HG03565 (cell line): ENCODE measurements around the gene SLC30A5.
"Not testable (repeated sequence)": the region's sequence is repeated elsewhere in the genome, so short reads cannot be mapped to it uniquely, and the experiment has no call there.

Experiments
- ATAC-seq: cut with Tn5 transposase; IDR thresholded peaks from one replicate; pipeline ENCODE4 v1.9.1; 2021; ENCODE audit warnings: mild to moderate bottlenecking, moderate library complexity; ENCODE audit not compliant: unreplicated experiment

Gene SLC30A5

GRCh38 chr5:69093771-69094482 is at the start of gene SLC30A5:
Gene SLC30A5 (plus strand): TSS chr5:69094014. CDS start chr5:69094256, 242 bp downstream.
- ATAC-seq: peak; percentile 99

GRCh38 chr5:69045213-69045612 is 48.6 kb upstream of the SLC30A5 start:
- not testable (repeated sequence) for ATAC-seq

- ATAC-seq: no peak
Measured at GRCh38 chr5:69046375-69046957, 47.3 kb upstream of the SLC30A5 start.

- ATAC-seq: no peak
Measured at GRCh38 chr5:69048230-69048629, 45.6 kb upstream of the SLC30A5 start.

- no peak for ATAC-seq
Measured at GRCh38 chr5:69049151-69049550, 44.7 kb upstream of the SLC30A5 start.

GRCh38 chr5:69049796-69050195 is 44.0 kb upstream of the SLC30A5 start:
- ATAC-seq: no peak

- no peak for ATAC-seq
Measured at GRCh38 chr5:69050214-69050613, 43.6 kb upstream of the SLC30A5 start.

- ATAC-seq: no peak
Measured at GRCh38 chr5:69052181-69052580, 41.6 kb upstream of the SLC30A5 start.

- ATAC-seq: no peak
Measured at GRCh38 chr5:69074664-69075521, 18.9 kb upstream of the SLC30A5 start.

- ATAC-seq: no peak
Measured at GRCh38 chr5:69075522-69076179, 18.2 kb upstream of the SLC30A5 start.

- no peak for ATAC-seq
Measured at GRCh38 chr5:69078921-69079540, 14.8 kb upstream of the SLC30A5 start.

GRCh38 chr5:69079556-69079955 is 14.3 kb upstream of the SLC30A5 start:
- no peak for ATAC-seq

- ATAC-seq: no peak
Measured at GRCh38 chr5:69083412-69083811, 10.4 kb upstream of the SLC30A5 start.

GRCh38 chr5:69084195-69084594 is 9.6 kb upstream of the SLC30A5 start:
- no peak for ATAC-seq

GRCh38 chr5:69084903-69085302 is 8.9 kb upstream of the SLC30A5 start:
- ATAC-seq: no peak

GRCh38 chr5:69086206-69086605 is 7.6 kb upstream of the SLC30A5 start:
- no peak for ATAC-seq

GRCh38 chr5:69088006-69088405 is 5.8 kb upstream of the SLC30A5 start:
- not testable (repeated sequence) for ATAC-seq

GRCh38 chr5:69090158-69090557 is 3.7 kb upstream of the SLC30A5 start:
- no peak for ATAC-seq

GRCh38 chr5:69091771-69092170 is 2.0 kb upstream of the SLC30A5 start:
- no peak for ATAC-seq

- no peak for ATAC-seq
Measured at GRCh38 chr5:69092969-69093368, 845 bp upstream of the SLC30A5 start.

- no peak for ATAC-seq
Measured at GRCh38 chr5:69099302-69099701, 5.5 kb downstream of the SLC30A5 start.
